H1 (cell line): ENCODE measurements around the gene WASHC4. TPM values are rescaled to one million over a fixed set of nuclear protein-coding genes. Genes with fewer than 3 reads are reported as not detected.

Source experiments
- KDM5A ChIP-seq: fragments of 200-600 bp; IDR thresholded peaks from 2 replicates; pipeline ENCODE4 v1.7.1; 2012; ENCODE audit warnings: mild to moderate bottlenecking, low read length, inconsistent platforms, mixed read lengths
- MAFK ChIP-seq: IDR thresholded peaks from 2 replicates; pipeline ENCODE4 v1.6.1; 2012; ENCODE audit warnings: low read depth, mild to moderate bottlenecking, improper control_type of control experiment, low read length
- NANOG ChIP-seq: IDR thresholded peaks from 2 replicates; pipeline ENCODE4 v1.6.1; 2011; ENCODE audit warnings: low read length, low read depth, mild to moderate bottlenecking, inconsistent platforms; ENCODE audit not compliant: insufficient read depth, poor library complexity, severe bottlenecking
- POLR2AphosphoS5 ChIP-seq: IDR thresholded peaks from 2 replicates; pipeline ENCODE4 v1.6.1; 2011; ENCODE audit warnings: low read depth, low read length
- RBBP5 ChIP-seq: IDR thresholded peaks from 2 replicates; pipeline ENCODE4 v1.7.1; 2012; ENCODE audit warnings: low read depth, mild to moderate bottlenecking, inconsistent platforms, low read length, moderate library complexity, borderline replicate concordance
- polyA plus RNA-seq, 7 experiments: library from polyadenylated mRNA; depleted of rRNA in 3 of 7; stranded (reverse) in 5 of 7; unstranded in 2 of 7; fragments of >200 nt in 5 of 7; fragments of 200-250 nt in 2 of 7; gene quantifications; 1 replicate in 5 of 7; 2 replicates in 1 of 7; 4 replicates in 1 of 7; pipeline versions ENCODE4 v1.2.1 to v1.2.3, GENCODE V29; 2011 to 2013; ENCODE audit warnings: missing spikeins in 2 of 7, mixed read lengths in 2 of 7
- total RNA-seq: library from RNA; stranded (reverse); fragmentation: NEBNext Ultra II Directional; extraction: Animal tissue kit (Norgen Biotek cat#: 25700); gene quantifications from 2 replicates; pipeline ENCODE4 v1.2.1, GENCODE V29; 2021

WASHC4 gene
- total and polyA plus RNA-seq, 2 of the 8 experiments (the other 6 are each of a cell fraction or from before 2014, with no cell fraction given): 13.0 to 38.5 TPM

- TF ChIP-seq KDM5A (no peak), MAFK (no peak), NANOG (no peak), POLR2AphosphoS5 (no peak), RBBP5 (no peak)
Observed at GRCh38 chr12:105102673-105103072, 4.9 kb upstream of the WASHC4 start (continued).
